HCT116 (cell line): Measurements from ENCODE around the gene RNU1-1. TPM values are rescaled to one million over a fixed set of nuclear protein-coding genes. Genes with fewer than 3 reads are reported as not detected.
"Not testable (repeated sequence)": the region's sequence is repeated elsewhere in the genome, so short reads cannot be mapped to it uniquely, and the experiment has no call there.

Experiments used
- ATAC-seq: fragments of 200-7000 bp; cut with Tn5 transposase; 2 replicates; pipeline ENCODE4 v1.9.1; 2020; ENCODE audit warnings: mild to moderate bottlenecking, moderate library complexity
- Bru-seq: library from RNA; stranded (reverse); fragments of 400-500 nt; gene quantifications from one replicate; lab custom pipeline; 2021; lab: Mats Ljungman, UMichigan
- BruChase-seq, 2 experiments: library from RNA; stranded (reverse); fragments of 400-500 nt; gene quantifications; one replicate each; lab custom pipeline; 2021; lab: Mats Ljungman, UMichigan
- BruUV-seq: library from RNA; stranded (reverse); fragments of 400-500 nt; replicated peaks from 2 replicates; lab custom pipeline; 2021; lab: Mats Ljungman, UMichigan
- CTCF ChIA-PET: fragments of 300-600 bp; sonication (Branson Sonifier 250); formaldehyde crosslinking; loops from one replicate; lab custom pipeline; 2021; ENCODE audit warnings: antibody characterized with exemption; lab: Charles Lee
- POLR2A ChIA-PET: fragments of 300-600, 350-600 bp; sonication (Branson Sonifier 250); formaldehyde crosslinking; loops from one replicate; lab custom pipeline; 2021; ENCODE audit warnings: antibody characterized with exemption; lab: Charles Lee
- RAD21 ChIA-PET, 2 experiments: fragments of 300-600 bp; sonication (Branson Sonifier 250); formaldehyde crosslinking; loops; one replicate each; lab custom pipeline; 2023; ENCODE audit warnings: low total read pairs in 2 of 2; ENCODE audit not compliant: uncharacterized antibody in 2 of 2, unreplicated experiment in 2 of 2, low non-redundant PET in 1 of 2; lab: Charles Lee
- DNase-seq: peaks from one replicate; pipeline ENCODE4 v3.0.0-alpha.2; 2010; ENCODE audit warnings: low read depth, low spot score
- H2AFZ ChIP-seq: fragments of 200-600 bp; shearing (Covaris generic), sonication (generic); 2 replicates; pipeline ENCODE4 v1.6.1; 2017; ENCODE audit warnings: low read depth, mixed run types, mixed read lengths, antibody characterized with exemption, low read length; ENCODE audit not compliant: poor library complexity, severe bottlenecking
- H3K27ac ChIP-seq: 2 replicates; pipeline ENCODE4 v1.5.1; 2012; ENCODE audit warnings: low read depth, low read length
- H3K27me3 ChIP-seq: fragments of 200-600 bp; sonication (generic); 2 replicates; pipeline ENCODE4 v1.6.1; 2016; ENCODE audit warnings: mixed run types, low read length, mixed read lengths; ENCODE audit not compliant: insufficient read depth
- H3K36me3 ChIP-seq, 2 experiments: fragments of 200-500 bp in 1 of 2; fragments of 200-600 bp in 1 of 2; sonication (Bioruptor generic) in 1 of 2; sonication (generic) in 1 of 2; 2 replicates each; pipeline versions ENCODE4 v1.5.1 to v1.6.1; 2014 to 2016; ENCODE audit warnings: low read length in 2 of 2, inconsistent platforms in 1 of 2, mixed read lengths in 1 of 2, mixed run types in 1 of 2; ENCODE audit not compliant: insufficient read depth in 2 of 2, control insufficient read depth in 1 of 2
- H3K4me1 ChIP-seq, 2 experiments: fragments of 200-600 bp in 1 of 2; sonication (generic) in 1 of 2; 2 replicates each; pipeline versions ENCODE4 v1.5.1 to v1.6.1; 2012 to 2017; ENCODE audit warnings: low read length in 2 of 2, inconsistent platforms in 1 of 2, mild to moderate bottlenecking in 1 of 2, mixed read lengths in 1 of 2, mixed run types in 1 of 2, moderate library complexity in 1 of 2; ENCODE audit not compliant: insufficient read depth in 2 of 2, control insufficient read depth in 1 of 2
- H3K4me2 ChIP-seq: fragments of 200-600 bp; sonication (generic); 2 replicates; pipeline ENCODE4 v1.6.1; 2017; ENCODE audit warnings: mixed run types, low read length, mixed read lengths
- H3K4me3 ChIP-seq, 2 experiments: fragments of 200-600 bp in 1 of 2; sonication (generic) in 1 of 2; replicated peaks in 1 of 2; 2 replicates each; pipeline ENCODE4 v1.5.1; 2011 to 2016; ENCODE audit warnings: low read length in 2 of 2, control low read depth in 1 of 2, low read depth in 1 of 2, mild to moderate bottlenecking in 1 of 2, mixed read lengths in 1 of 2, mixed run types in 1 of 2
- H3K79me2 ChIP-seq: fragments of 200-600 bp; sonication (generic); 2 replicates; pipeline ENCODE4 v1.6.1; 2017; ENCODE audit warnings: mild to moderate bottlenecking, mixed run types, low read length, moderate library complexity, mixed read lengths; ENCODE audit not compliant: insufficient read depth
- H3K9ac ChIP-seq: fragments of 200-600 bp; sonication (generic); 2 replicates; pipeline ENCODE4 v1.6.1; 2016; ENCODE audit warnings: low read length, mixed read lengths
- H3K9me2 ChIP-seq: fragments of 200-600 bp; sonication (generic), shearing (Covaris generic); 2 replicates; pipeline ENCODE4 v1.6.1; 2017; ENCODE audit warnings: mixed run types, mild to moderate bottlenecking, moderate library complexity; ENCODE audit not compliant: insufficient read depth
- H3K9me3 ChIP-seq, 2 experiments: fragments of 200-500 bp in 1 of 2; fragments of 200-600 bp in 1 of 2; sonication (Bioruptor generic) in 1 of 2; sonication (generic) in 1 of 2; 2 replicates each; pipeline ENCODE4 v1.6.1; 2014 to 2017; ENCODE audit warnings: low read length in 2 of 2, mixed read lengths in 2 of 2, inconsistent platforms in 1 of 2, low read depth in 1 of 2, mild to moderate bottlenecking in 1 of 2, mixed run types in 1 of 2, moderate library complexity in 1 of 2; ENCODE audit not compliant: control insufficient read depth in 1 of 2, insufficient read depth in 1 of 2
- H4K20me1 ChIP-seq: fragments of 200-600 bp; sonication (generic), shearing (Covaris generic); 2 replicates; pipeline ENCODE4 v1.6.1; 2017; ENCODE audit warnings: mixed run types, mild to moderate bottlenecking, moderate library complexity; ENCODE audit not compliant: insufficient read depth
- JUND ChIP-seq: IDR thresholded peaks from 2 replicates; pipeline ENCODE4 v1.6.1; 2012
- POLR2AphosphoS5 ChIP-seq: IDR thresholded peaks from 2 replicates; pipeline ENCODE4 v1.6.1; 2011; ENCODE audit warnings: mild to moderate bottlenecking, low read depth, low read length, moderate library complexity
- SIN3A ChIP-seq: IDR thresholded peaks from 2 replicates; pipeline ENCODE4 v1.6.1; 2012; ENCODE audit warnings: low read depth
- SP1 ChIP-seq: IDR thresholded peaks from 2 replicates; pipeline ENCODE4 v1.6.1; 2012; ENCODE audit warnings: low read depth
- ZBTB33 ChIP-seq: IDR thresholded peaks from 2 replicates; pipeline ENCODE4 v1.6.1; 2011; ENCODE audit warnings: mild to moderate bottlenecking, low read length, moderate library complexity; ENCODE audit not compliant: insufficient replicate concordance; ENCODE audit errors: extremely low read depth
- intact Hi-C: fragments of 100-400 bp; cut with micrococcal nuclease; formaldehyde crosslinking; loops from 2 replicates; pipeline ENCODE4 v1.10.0; 2022
- long read RNA-seq: library from polyadenylated mRNA; unstranded; transcript quantifications from one replicate; pipeline ENCODE4 v2.0.0, GENCODE V29; 2021; ENCODE audit not compliant: unreplicated experiment
- polyA plus RNA-seq: library from polyadenylated mRNA; unstranded; fragments of >200 nt; gene quantifications from 2 replicates; pipeline ENCODE4 v1.2.1, GENCODE V29; 2012; ENCODE audit warnings: missing spikeins
- total RNA-seq: library from RNA; stranded (reverse); gene quantifications from one replicate; pipeline ENCODE4 v1.2.1, GENCODE V29; 2021; ENCODE audit not compliant: unreplicated experiment

The RNU1-1 gene
- total RNA-seq (1,685 TPM), Bru-seq, nascent RNA (percentile 99 among the genes with signal in this experiment), BruChase-seq, experiment 1, labeled RNA remaining after a 6-hour chase (percentile 73 among the genes with signal in this experiment), BruChase-seq, experiment 2, labeled RNA remaining after a 2-hour chase (percentile 62 among the genes with signal in this experiment)
- polyA plus RNA-seq: 8.8 and 29.6 TPM in 2 replicates
- long read RNA-seq: 0 reads

DNA sequence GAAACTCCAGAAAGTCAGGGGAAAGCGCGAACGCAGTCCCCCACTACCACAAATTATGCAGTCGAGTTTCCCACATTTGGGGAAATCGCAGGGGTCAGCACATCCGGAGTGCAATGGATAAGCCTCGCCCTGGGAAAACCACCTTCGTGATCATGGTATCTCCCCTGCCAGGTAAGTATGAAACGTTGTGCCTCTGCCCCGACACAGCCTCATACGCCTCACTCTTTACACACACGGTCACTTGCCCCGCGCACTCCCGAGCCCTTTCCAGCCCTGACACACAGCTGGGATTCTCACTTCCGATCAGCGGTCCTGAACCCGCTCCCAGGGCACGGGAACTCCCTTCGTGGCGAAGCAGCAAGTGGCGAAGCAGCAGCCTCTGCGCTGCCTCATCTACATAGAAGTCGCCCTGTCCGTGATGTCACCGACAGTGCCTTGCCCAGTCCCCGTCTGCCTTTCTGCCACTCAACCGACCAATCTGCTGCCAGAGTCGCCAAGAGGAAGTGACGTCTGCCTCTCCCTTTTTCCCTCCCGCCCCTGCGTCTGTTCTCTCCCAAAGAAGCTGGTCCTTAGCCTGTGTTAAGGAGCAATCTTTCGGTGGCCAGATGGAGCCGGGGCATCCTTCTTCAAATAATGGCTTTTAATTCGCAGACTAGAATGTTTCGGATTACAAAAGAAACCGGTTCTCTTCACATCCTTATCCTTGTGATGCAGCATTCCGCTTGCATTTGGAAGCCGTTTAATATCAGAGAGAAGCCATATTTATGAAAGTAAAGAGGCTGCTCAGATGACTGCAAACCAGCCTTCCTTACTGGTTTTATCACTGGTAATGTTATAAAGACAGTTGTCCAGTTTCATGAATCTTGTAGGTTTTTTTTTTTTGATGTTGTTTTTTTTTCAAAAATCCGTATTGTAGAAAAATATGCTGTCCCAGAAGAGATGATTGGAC is at the start of gene RNU1-1:
RNU1-1 (minus strand) TSS at position 179 of the 949 bp plus-strand sequence.
- intact Hi-C loops, RAD21 ChIA-PET, H3K79me2 ChIP-seq, CTCF ChIA-PET, H4K20me1 ChIP-seq, H2AFZ ChIP-seq, H3K9me3 ChIP-seq, H3K9me2 ChIP-seq, H3K27me3 ChIP-seq, H3K36me3 ChIP-seq: not testable (repeated sequence)
- BruUV-seq: TSS peak; percentile 98
- Histone ChIP-seq H3K9ac (peak within 1 kb of the TSS; percentile 56), H3K4me3 (peak within 1 kb of the TSS; percentile 42 to 52), H3K4me2 (peak within 1 kb of the TSS; percentile 55), H3K4me1 (peaks cover 7 to 11% of the 10 kb centered on the region in 2 experiments; a peak in 3 of 4 replicates), H3K27ac (peak within 1 kb of the TSS; percentile 79)
- POLR2A ChIA-PET: interaction anchor here (0.7 to 1.5 kb wide), 9 partner anchors 14 to 393 kb away, joined by 3 to 12 read pairs (median 5); partner anchors contain the start of genes NECAP2 and RNU1-2
- DNase-seq (peak; percentile 63), ATAC-seq (peak; percentile 72)
- TF ChIP-seq JUND (peak; percentile 21), SP1 (peak; percentile 66), SIN3A (peak; percentile 83), POLR2AphosphoS5 (peak; percentile 56), ZBTB33 (peak; percentile 70)

DNA sequence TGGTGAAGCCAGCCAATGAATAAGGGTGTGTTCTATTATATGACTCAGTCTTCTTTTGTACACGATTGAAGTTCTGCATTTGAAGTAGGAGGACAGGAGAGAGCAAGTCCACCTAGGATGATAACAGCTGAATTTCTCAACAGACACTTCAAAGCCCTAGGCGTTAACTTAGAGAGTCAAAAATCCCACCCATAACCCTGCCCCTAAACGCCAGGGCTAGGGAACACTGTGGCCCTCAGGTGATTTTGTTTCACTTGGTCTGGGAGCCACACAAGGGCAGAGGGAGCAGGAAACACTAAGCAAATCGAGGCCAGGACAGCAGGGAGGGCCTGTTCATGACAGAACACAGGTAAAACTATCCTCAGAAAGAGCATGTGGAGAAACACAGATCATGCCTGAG is 47.0 kb upstream of the RNU1-1 start:
- POLR2A ChIA-PET, H3K27ac ChIP-seq, BruUV-seq, H3K9me3 ChIP-seq, H2AFZ ChIP-seq, H3K4me2 ChIP-seq, H3K9me2 ChIP-seq, H3K4me1 ChIP-seq, DNase-seq, ATAC-seq, H4K20me1 ChIP-seq, CTCF ChIA-PET, H3K27me3 ChIP-seq, RAD21 ChIA-PET, H3K4me3 ChIP-seq, intact Hi-C loops, H3K36me3 ChIP-seq, H3K79me2 ChIP-seq, H3K9ac ChIP-seq: not testable (repeated sequence)

GRCh38 chr1:16560498-16560897 is 46.4 kb upstream of the RNU1-1 start:
- H3K79me2 ChIP-seq, RAD21 ChIA-PET, intact Hi-C loops, H3K4me1 ChIP-seq, CTCF ChIA-PET, H3K9ac ChIP-seq, H3K27ac ChIP-seq, H3K4me3 ChIP-seq, ATAC-seq, H3K4me2 ChIP-seq, H3K36me3 ChIP-seq, POLR2A ChIA-PET, H3K9me2 ChIP-seq, DNase-seq, H2AFZ ChIP-seq, H3K27me3 ChIP-seq, BruUV-seq, H4K20me1 ChIP-seq, H3K9me3 ChIP-seq: not testable (repeated sequence)
